ENCODE results near the gene DYNC2LI1.

DNA sequence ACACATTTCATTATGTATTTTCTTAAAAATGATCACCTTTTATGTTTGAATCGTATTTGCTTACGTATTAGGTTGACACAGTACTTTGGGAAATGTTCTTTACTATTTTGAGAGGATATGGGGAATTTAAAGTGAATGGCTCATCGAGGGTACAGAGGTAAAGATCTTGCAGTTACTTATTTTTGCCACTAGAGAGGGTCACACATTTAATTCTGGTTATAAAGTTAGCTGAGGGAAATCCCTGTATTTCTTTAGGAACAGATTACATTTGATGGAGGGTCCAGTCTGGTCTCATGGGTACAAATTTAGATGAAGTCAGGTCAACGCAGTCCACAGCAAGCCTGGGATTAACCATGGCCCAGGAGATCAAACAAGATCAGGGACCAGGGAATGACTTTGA lies 24.5 kb downstream of the DYNC2LI1 start:
- TF ChIP-seq CTCF (IDR thresholded peaks at IDR 0.05) (peak; percentile 50), EZH2 (IDR thresholded peaks at IDR 0.05) (no peak), EZH2phosphoT487 (IDR thresholded peaks at IDR 0.05) (no peak)

Data from neural progenitor cell (in vitro differentiated cells).